DND-41 (cell line): Measurements from ENCODE around the gene PRRX2.

Experiments
- EZH2 ChIP-seq: IDR thresholded peaks from 3 replicates; pipeline ENCODE4 v1.6.1; 2012; ENCODE audit warnings: borderline replicate concordance, low read depth, mild to moderate bottlenecking, moderate library complexity, low read length, inconsistent platforms; ENCODE audit not compliant: severe bottlenecking
- TF ChIP-seq, protein P1 (sequence below): IDR thresholded peaks from 2 replicates; pipeline ENCODE4 v1.5.1; 2012; ENCODE audit warnings: borderline replicate concordance, low read length, moderate library complexity, mild to moderate bottlenecking; ENCODE audit not compliant: poor library complexity, severe bottlenecking; ENCODE audit errors: extremely low read depth

DNA sequence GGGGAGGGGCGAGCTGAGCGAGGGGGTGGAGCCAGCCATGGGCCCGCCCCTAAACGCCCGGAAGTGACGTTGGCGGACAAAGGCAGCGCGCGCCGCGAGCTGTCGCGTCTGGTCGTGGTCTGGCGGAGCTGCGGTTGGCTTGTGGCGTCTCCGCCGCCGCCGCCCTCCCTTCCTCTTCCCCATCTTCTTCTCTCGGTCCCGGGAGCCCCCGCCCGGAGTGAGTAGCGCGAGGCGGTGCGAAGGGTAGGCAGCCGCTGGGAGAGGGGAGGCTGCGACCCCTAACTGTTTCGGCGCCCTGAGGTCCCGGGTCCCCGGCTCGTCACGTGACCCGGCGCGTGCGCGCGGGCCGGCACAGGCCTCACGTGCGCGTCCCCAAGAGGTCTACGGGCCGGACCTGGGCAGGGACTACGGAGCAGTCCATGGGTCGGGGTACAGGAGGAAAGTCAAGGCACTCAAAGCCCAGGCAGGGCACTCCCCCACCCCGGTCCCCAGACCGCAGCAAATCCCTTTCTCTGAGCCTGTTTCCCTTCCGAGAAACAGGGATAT lies 39.3 kb upstream of the PRRX2 start, which contains the start of gene NTMT1:
- TF ChIP-seq, protein P1, sequence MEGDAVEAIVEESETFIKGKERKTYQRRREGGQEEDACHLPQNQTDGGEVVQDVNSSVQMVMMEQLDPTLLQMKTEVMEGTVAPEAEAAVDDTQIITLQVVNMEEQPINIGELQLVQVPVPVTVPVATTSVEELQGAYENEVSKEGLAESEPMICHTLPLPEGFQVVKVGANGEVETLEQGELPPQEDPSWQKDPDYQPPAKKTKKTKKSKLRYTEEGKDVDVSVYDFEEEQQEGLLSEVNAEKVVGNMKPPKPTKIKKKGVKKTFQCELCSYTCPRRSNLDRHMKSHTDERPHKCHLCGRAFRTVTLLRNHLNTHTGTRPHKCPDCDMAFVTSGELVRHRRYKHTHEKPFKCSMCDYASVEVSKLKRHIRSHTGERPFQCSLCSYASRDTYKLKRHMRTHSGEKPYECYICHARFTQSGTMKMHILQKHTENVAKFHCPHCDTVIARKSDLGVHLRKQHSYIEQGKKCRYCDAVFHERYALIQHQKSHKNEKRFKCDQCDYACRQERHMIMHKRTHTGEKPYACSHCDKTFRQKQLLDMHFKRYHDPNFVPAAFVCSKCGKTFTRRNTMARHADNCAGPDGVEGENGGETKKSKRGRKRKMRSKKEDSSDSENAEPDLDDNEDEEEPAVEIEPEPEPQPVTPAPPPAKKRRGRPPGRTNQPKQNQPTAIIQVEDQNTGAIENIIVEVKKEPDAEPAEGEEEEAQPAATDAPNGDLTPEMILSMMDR = no peak
- TF ChIP-seq EZH2 = no peak
